ENCODE results near the gene LIPA.
A peak's percentile ranks its signal among the peaks of the same experiment; 100 is the strongest.

The LIPA gene

DNA sequence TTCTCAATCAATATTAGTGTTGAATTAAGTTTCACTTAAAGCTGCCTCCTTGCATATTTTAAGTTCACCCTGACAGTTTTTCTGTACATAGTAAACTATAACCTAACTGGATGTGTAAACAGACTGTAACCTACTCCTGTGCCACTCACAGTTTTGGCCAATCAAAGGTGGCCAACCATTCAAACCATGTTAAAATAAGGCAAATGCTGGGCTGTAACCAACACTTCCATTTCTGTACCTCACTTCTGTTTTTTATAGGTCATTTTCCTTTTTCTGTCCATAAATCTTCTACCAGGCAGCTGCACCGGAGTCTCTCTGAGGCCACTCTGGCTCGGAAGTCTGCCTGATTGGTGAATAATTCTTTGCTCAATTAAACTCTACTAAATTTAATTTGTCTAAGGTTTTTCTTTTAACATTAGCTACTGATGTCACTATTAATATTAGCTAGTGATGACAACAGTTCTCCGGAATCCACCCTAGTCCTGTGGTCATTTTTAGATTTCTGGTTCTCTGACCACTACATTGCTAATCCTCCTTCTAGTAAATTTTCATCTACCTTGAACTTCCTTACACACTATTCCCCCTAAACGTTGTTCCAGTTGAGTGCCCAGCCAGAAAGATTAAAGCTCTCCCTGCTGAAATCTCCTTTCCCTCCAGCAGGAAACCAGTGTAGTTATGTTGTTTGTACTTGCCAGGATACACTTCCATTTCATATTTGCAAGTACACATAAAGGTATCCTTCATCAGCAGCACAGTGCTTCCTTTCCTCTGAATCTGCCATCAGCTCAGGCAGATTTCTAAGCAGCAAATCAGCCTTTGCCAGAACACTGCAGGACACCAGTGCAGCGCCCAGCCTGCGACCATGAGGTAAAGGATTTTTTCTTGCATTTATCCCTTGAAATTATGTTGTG is 31.7 kb upstream of the LIPA start:
- H3K4me3 ChIP-seq (ENCODE audit: low read length), result peak overlapping the region; percentile 74
- H3K27me3 ChIP-seq (replicated peaks; ENCODE audit: control insufficient read depth, insufficient read depth, low read length), result no peaks in the 10 kb centered on the region
- H3K9ac ChIP-seq (ENCODE audit: low read length), result peak overlapping the region; percentile 82
- no peak for DNase-seq (ENCODE audit: low read depth)
- H3K36me3 ChIP-seq (ENCODE audit: control insufficient read depth, insufficient read depth, low read length, severe bottlenecking), result no peaks in the 10 kb centered on the region
- no peaks in the 10 kb centered on the region for H3K9me3 ChIP-seq (ENCODE audit: control insufficient read depth, low read length)
- peaks cover 50% of the 10 kb centered on the region for H3K4me1 ChIP-seq (ENCODE audit: control insufficient read depth, insufficient read depth, low read length)

DNA sequence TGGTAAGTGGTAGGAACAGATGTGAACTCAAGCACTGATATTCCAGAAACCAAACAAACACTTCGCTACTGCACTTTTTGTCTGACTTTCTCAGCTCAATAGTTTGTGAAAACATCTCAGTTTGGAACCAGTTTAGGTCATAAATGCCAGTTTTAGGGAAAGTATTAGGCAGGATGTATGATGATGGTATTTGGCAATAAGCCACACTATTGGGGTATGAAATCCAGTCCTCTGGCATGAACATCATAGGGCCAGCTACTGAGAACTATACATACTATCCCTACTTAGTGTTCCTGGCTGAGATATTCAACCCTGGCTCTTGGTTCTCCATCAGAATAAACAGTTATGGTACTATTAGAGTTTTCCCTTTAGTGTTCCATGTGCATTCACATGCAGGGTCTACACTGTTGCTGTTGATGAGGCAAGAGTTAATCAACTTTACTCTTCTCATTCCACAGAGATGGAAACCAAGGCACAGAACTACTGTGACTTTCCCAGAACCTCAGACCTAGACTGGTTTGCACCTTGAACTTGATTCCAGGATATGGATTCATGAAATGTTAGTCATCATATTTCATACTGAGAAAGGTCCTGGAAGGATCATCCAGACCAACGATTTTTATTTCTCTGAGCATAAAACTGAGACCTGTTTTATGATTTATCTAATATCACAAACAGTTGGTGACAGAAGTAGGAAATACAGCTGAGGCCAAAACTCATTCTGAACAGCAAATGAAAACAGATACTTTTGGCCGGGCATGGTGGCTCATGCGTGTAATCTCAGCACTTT is 30.2 kb upstream of the LIPA start:
- H3K9ac ChIP-seq (ENCODE audit: low read length), result no peak overlapping the region
- H3K36me3 ChIP-seq (ENCODE audit: control insufficient read depth, insufficient read depth, low read length, severe bottlenecking), result no peaks in the 10 kb centered on the region
- no peaks in the 10 kb centered on the region for H3K9me3 ChIP-seq (ENCODE audit: control insufficient read depth, low read length)
- H3K4me1 ChIP-seq (ENCODE audit: control insufficient read depth, insufficient read depth, low read length), result peaks cover 63% of the 10 kb centered on the region
- no peak for DNase-seq (ENCODE audit: low read depth)
- H3K4me3 ChIP-seq (ENCODE audit: low read length), result no peak overlapping the region
- H3K27me3 ChIP-seq (replicated peaks; ENCODE audit: control insufficient read depth, insufficient read depth, low read length), result no peaks in the 10 kb centered on the region

DNA sequence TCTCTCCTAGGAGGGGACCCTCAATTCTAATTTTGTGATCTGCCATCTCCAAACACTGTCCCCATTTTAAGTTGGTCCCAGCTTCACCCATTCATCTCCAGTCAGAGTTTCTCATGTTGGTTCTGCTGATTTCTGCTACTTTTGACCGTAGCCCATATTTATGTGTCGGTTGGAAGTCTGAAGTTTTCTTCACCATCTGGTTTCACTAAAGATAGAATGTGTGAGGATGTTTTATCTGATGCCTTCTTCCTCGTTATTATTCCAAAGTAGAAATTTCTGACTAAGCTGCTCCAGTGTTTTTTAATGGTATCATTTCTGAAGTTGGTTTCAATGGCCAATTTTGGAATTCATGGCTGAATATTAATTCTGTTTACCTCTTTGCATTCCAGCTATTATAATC is 28.9 kb upstream of the LIPA start:
- DNase-seq (ENCODE audit: low read depth), result no peak
- Histone ChIP-seq H3K36me3 (ENCODE audit: control insufficient read depth, insufficient read depth, low read length, severe bottlenecking) (no peaks in the 10 kb centered on the region), H3K9me3 (ENCODE audit: control insufficient read depth, low read length) (no peaks in the 10 kb centered on the region), H3K27me3 (replicated peaks; ENCODE audit: control insufficient read depth, insufficient read depth, low read length) (no peaks in the 10 kb centered on the region), H3K4me1 (ENCODE audit: control insufficient read depth, insufficient read depth, low read length) (peaks cover 72% of the 10 kb centered on the region), H3K4me3 (ENCODE audit: low read length) (no peak overlapping the region), H3K9ac (ENCODE audit: low read length) (no peak overlapping the region)

DNA sequence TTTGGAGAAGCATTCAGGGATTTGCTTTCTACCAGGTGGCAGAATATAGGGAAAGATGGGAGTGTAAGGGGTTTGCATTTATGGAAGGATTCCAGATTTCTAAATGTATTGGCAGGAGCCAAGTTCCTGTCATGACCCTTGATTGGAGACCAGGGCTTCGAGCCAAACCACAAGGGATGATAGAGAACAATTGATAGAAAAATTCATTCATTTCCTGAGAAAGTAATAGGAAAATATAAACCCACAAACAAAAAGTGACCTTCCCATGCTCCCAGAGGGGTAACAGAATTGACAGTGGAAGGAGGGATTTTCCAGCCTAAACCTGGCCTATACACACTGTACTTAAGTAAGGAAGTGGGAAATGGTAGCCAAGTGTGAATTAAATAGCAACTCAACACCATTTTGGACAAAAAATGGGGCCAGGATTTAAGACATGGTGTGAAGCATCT is 27.9 kb upstream of the LIPA start:
- Histone ChIP-seq H3K4me1 (ENCODE audit: control insufficient read depth, insufficient read depth, low read length) (peaks cover 77% of the 10 kb centered on the region), H3K9ac (ENCODE audit: low read length) (peak overlapping the region; percentile 13), H3K4me3 (ENCODE audit: low read length) (no peak overlapping the region), H3K27me3 (replicated peaks; ENCODE audit: control insufficient read depth, insufficient read depth, low read length) (no peaks in the 10 kb centered on the region), H3K9me3 (ENCODE audit: control insufficient read depth, low read length) (no peaks in the 10 kb centered on the region), H3K36me3 (ENCODE audit: control insufficient read depth, insufficient read depth, low read length, severe bottlenecking) (no peaks in the 10 kb centered on the region)
- DNase-seq (ENCODE audit: low read depth), result no peak

DNA sequence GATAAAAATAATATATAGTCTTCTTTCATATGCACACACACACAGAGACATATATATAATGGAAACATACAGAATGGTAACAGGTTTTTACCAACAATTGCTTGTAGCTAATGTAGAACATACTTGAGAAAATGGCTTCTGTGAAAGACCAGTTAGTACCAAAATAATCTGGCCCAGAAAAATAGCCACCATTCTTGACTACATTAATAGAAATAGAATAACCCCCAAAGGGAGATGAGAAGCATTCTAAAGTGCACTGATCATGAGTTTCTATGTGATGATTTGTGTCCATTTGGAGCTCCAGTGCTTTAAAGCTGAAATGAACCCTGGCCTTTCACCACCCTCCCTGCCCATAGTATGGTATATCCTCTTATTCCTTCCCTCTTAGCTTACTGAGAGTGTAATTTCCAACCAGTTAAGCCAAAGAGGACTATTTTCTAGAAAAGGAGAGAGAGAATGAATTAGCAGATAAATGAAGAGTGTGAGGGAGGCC is 27.4 kb upstream of the LIPA start:
- H3K4me1 ChIP-seq (ENCODE audit: control insufficient read depth, insufficient read depth, low read length), result peaks cover 73% of the 10 kb centered on the region
- H3K36me3 ChIP-seq (ENCODE audit: control insufficient read depth, insufficient read depth, low read length, severe bottlenecking), result no peaks in the 10 kb centered on the region
- no peaks in the 10 kb centered on the region for H3K9me3 ChIP-seq (ENCODE audit: control insufficient read depth, low read length)
- H3K9ac ChIP-seq (ENCODE audit: low read length), result peak overlapping the region; percentile 13
- DNase-seq (ENCODE audit: low read depth), result no peak
- no peak overlapping the region for H3K4me3 ChIP-seq (ENCODE audit: low read length)
- H3K27me3 ChIP-seq (replicated peaks; ENCODE audit: control insufficient read depth, insufficient read depth, low read length), result no peaks in the 10 kb centered on the region

DNA sequence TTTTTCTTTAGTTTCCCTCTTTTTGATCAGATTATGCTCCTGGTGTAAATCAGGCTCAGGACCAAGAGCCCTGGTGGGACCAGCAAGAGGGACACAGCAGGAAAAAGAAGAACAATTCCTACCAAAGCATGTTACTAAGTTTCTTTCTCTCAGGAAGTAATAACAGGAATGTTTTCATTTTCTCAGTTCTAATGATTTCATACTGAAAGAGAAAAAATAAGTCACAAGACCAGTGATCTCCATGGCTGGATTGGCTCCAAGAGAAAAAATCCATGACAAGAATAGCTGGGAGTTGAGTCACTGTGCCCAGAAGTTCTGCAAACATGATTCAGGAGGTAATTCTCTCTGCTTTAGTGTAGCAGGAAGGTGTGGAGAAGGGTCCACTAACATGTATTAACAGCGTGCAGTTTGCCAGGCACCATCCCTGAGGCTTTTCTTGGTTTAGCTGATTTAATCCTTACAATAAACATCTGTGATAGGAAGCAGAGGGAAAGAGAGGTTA is 26.5 kb upstream of the LIPA start:
- Histone ChIP-seq H3K4me3 (ENCODE audit: low read length) (peak overlapping the region; percentile 69), H3K9ac (ENCODE audit: low read length) (peak overlapping the region; percentile 81), H3K27me3 (replicated peaks; ENCODE audit: control insufficient read depth, insufficient read depth, low read length) (no peaks in the 10 kb centered on the region), H3K36me3 (ENCODE audit: control insufficient read depth, insufficient read depth, low read length, severe bottlenecking) (no peaks in the 10 kb centered on the region), H3K9me3 (ENCODE audit: control insufficient read depth, low read length) (no peaks in the 10 kb centered on the region), H3K4me1 (ENCODE audit: control insufficient read depth, insufficient read depth, low read length) (peaks cover 66% of the 10 kb centered on the region)
- DNase-seq (ENCODE audit: low read depth), result peak; percentile 95

DNA sequence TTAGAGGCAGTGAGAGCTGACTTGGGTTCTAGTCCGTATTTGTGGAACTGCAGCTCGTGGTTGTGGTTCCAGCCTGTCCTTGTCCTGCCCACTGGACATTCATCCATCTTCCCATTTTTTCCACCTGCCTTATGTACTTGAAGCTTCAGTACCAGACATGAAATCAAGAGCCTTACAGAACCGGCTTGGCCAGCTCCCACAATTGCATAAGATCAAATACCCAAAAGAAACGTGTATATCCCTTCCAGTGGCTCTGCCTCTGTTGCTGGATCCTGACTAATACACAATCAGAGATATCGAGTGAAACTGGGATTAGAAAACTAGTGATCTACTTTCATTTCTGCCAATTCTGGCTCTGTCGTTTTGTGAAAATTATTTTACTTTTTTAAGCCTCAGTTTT is 23.8 kb upstream of the LIPA start:
- DNase-seq (ENCODE audit: low read depth), result peak; percentile 43
- H3K9me3 ChIP-seq (ENCODE audit: control insufficient read depth, low read length), result no peaks in the 10 kb centered on the region
- no peaks in the 10 kb centered on the region for H3K36me3 ChIP-seq (ENCODE audit: control insufficient read depth, insufficient read depth, low read length, severe bottlenecking)
- peaks cover 50% of the 10 kb centered on the region for H3K4me1 ChIP-seq (ENCODE audit: control insufficient read depth, insufficient read depth, low read length)
- peak overlapping the region; percentile 27 for H3K4me3 ChIP-seq (ENCODE audit: low read length)
- H3K9ac ChIP-seq (ENCODE audit: low read length), result peak overlapping the region; percentile 43
- H3K27me3 ChIP-seq (replicated peaks; ENCODE audit: control insufficient read depth, insufficient read depth, low read length), result no peaks in the 10 kb centered on the region

DNA sequence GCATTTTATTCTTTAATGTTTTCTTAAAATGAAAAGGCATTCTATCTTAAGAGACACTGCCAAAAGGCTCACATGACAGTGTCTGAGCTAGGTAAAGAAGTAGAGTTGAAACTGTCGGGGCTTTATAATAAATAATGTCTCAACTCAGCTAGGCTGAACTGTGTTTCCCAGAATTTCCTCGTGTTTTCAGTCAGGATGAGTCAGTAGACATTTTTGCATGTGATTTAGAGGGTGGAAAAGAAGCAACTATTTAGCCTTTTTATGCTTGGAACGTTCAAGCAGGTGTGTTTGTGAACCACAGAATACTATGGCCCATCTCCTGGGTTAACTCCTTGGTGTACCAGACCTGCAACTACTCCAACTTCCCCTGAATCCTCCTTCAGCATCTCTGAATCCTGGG is 23.4 kb upstream of the LIPA start:
- H3K9ac ChIP-seq (ENCODE audit: low read length), result no peak overlapping the region
- no peaks in the 10 kb centered on the region for H3K27me3 ChIP-seq (replicated peaks; ENCODE audit: control insufficient read depth, insufficient read depth, low read length)
- H3K9me3 ChIP-seq (ENCODE audit: control insufficient read depth, low read length), result no peaks in the 10 kb centered on the region
- peaks cover 51% of the 10 kb centered on the region for H3K4me1 ChIP-seq (ENCODE audit: control insufficient read depth, insufficient read depth, low read length)
- no peaks in the 10 kb centered on the region for H3K36me3 ChIP-seq (ENCODE audit: control insufficient read depth, insufficient read depth, low read length, severe bottlenecking)
- H3K4me3 ChIP-seq (ENCODE audit: low read length), result peak overlapping the region; percentile 27
- peak; percentile 50 for DNase-seq (ENCODE audit: low read depth)

DNA sequence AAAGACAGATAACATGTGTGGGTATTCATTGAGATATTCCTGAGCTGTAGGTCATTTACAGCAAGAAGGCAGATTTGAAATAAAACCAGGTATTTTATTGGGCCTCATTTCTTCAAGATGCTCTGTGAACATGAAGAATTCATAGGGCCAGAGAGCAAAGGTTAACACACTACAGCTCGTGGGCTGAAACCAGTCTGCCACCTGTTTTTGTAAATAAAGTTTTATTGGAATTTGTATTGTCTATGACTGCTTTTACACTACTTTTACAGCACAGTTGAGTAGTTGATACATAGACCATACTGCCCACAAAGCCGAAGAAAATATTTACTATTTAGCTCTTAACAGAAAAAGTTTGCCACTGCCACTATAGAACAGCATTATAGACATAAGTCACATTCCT is 22.1 kb upstream of the LIPA start:
- no peaks in the 10 kb centered on the region for H3K9me3 ChIP-seq (ENCODE audit: control insufficient read depth, low read length)
- peaks cover 47% of the 10 kb centered on the region for H3K4me1 ChIP-seq (ENCODE audit: control insufficient read depth, insufficient read depth, low read length)
- no peak for DNase-seq (ENCODE audit: low read depth)
- H3K27me3 ChIP-seq (replicated peaks; ENCODE audit: control insufficient read depth, insufficient read depth, low read length), result no peaks in the 10 kb centered on the region
- H3K4me3 ChIP-seq (ENCODE audit: low read length), result no peak overlapping the region
- H3K36me3 ChIP-seq (ENCODE audit: control insufficient read depth, insufficient read depth, low read length, severe bottlenecking), result no peaks in the 10 kb centered on the region
- no peak overlapping the region for H3K9ac ChIP-seq (ENCODE audit: low read length)

DNA sequence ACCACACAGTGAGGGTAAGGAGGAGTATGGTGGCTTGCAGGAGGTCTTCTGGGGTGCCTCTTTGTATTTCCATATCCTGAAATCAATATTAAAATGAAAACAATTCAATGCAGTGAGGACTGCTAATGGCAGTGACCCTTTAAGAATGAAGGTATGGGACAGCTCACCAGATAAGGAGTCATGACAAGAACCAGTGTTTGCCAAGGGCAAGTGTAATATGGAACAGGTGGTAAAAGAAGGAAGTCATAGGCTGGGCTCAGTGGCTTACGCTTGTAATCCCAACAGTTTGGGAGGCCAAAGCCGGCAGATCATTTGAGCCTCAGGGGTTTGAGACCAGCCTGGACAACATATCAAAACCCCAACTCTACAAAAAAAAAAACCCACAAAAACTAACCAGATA is 20.0 kb upstream of the LIPA start:
- no peak for DNase-seq (ENCODE audit: low read depth)

DNA sequence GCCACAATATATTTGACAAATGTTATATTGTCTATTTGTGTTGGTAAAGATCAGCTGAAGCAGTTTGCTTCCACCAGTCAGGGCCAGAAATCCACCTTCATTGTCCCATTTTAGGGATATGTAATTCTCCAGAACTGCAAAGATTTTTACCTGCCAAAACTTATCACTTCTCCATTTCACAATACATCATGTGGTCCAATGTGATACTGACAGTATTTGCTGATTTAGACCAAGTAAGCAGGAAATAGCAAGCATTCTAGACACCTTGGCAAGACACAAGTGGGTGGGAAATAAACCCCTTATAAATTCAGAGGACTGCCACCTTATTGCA is 18.5 kb upstream of the LIPA start:
- peaks cover 19% of the 10 kb centered on the region for H3K4me1 ChIP-seq (ENCODE audit: control insufficient read depth, insufficient read depth, low read length)
- H3K27me3 ChIP-seq (replicated peaks; ENCODE audit: control insufficient read depth, insufficient read depth, low read length), result no peaks in the 10 kb centered on the region
- DNase-seq (ENCODE audit: low read depth), result no peak
- no peak overlapping the region for H3K9ac ChIP-seq (ENCODE audit: low read length)
- H3K9me3 ChIP-seq (ENCODE audit: control insufficient read depth, low read length), result no peaks in the 10 kb centered on the region
- H3K36me3 ChIP-seq (ENCODE audit: control insufficient read depth, insufficient read depth, low read length, severe bottlenecking), result no peaks in the 10 kb centered on the region
- H3K4me3 ChIP-seq (ENCODE audit: low read length), result no peak overlapping the region

More for the DNA sequence above, 20.0 kb upstream of the LIPA start:
- no peak overlapping the region for H3K4me3 ChIP-seq (ENCODE audit: low read length)
- no peaks in the 10 kb centered on the region for H3K27me3 ChIP-seq (replicated peaks; ENCODE audit: control insufficient read depth, insufficient read depth, low read length)
- H3K36me3 ChIP-seq (ENCODE audit: control insufficient read depth, insufficient read depth, low read length, severe bottlenecking), result no peaks in the 10 kb centered on the region
- H3K9ac ChIP-seq (ENCODE audit: low read length), result no peak overlapping the region
- H3K9me3 ChIP-seq (ENCODE audit: control insufficient read depth, low read length), result no peaks in the 10 kb centered on the region
- peaks cover 31% of the 10 kb centered on the region for H3K4me1 ChIP-seq (ENCODE audit: control insufficient read depth, insufficient read depth, low read length)

All from adipocyte (in vitro differentiated cells).